ENCODE data around the gene CATSPER4.

CATSPER4 gene

GRCh38 chr1:26190373-26190987 is at the start of gene CATSPER4:
Gene CATSPER4, plus strand, starts transcription at chr1:26190602. Its CDS starts 26 bp downstream, at chr1:26190628.
- Histone ChIP-seq H3K4me2 (no peak within 1 kb of the TSS), H3K27me3 (ENCODE audit: insufficient read depth, low read depth) (no peaks in the 10 kb centered on the region), H3K4me3 (IDR thresholded peaks at IDR 0.05; ENCODE audit: insufficient read depth, low read depth, low read length) (no peak within 1 kb of the TSS), H3K4me1 (ENCODE audit: low read depth, poor library complexity, severe bottlenecking) (no peaks in the 10 kb centered on the region), H3K79me2 (ENCODE audit: insufficient read depth, low read depth) (no peaks in the 10 kb centered on the region), H3K27ac (no peak within 1 kb of the TSS), H3K9ac (no peak within 1 kb of the TSS), H3K36me3 (ENCODE audit: insufficient read depth) (no peaks in the 10 kb centered on the region), H2AFZ (ENCODE audit: low read depth) (no peak within 1 kb of the TSS), H4K20me1 (ENCODE audit: insufficient read depth) (no peaks in the 10 kb centered on the region)
- TF ChIP-seq, protein P1, sequence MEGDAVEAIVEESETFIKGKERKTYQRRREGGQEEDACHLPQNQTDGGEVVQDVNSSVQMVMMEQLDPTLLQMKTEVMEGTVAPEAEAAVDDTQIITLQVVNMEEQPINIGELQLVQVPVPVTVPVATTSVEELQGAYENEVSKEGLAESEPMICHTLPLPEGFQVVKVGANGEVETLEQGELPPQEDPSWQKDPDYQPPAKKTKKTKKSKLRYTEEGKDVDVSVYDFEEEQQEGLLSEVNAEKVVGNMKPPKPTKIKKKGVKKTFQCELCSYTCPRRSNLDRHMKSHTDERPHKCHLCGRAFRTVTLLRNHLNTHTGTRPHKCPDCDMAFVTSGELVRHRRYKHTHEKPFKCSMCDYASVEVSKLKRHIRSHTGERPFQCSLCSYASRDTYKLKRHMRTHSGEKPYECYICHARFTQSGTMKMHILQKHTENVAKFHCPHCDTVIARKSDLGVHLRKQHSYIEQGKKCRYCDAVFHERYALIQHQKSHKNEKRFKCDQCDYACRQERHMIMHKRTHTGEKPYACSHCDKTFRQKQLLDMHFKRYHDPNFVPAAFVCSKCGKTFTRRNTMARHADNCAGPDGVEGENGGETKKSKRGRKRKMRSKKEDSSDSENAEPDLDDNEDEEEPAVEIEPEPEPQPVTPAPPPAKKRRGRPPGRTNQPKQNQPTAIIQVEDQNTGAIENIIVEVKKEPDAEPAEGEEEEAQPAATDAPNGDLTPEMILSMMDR (conservative IDR thresholded peaks at IDR 0.05; ENCODE audit: low read depth, low read length), result no peak

GRCh38 chr1:26142159-26142558 is 48.2 kb upstream of the CATSPER4 start:
- Histone ChIP-seq H3K4me3 (IDR thresholded peaks at IDR 0.05; ENCODE audit: insufficient read depth, low read depth, low read length) (no peak overlapping the region), H3K9ac (no peak overlapping the region), H3K27me3 (ENCODE audit: insufficient read depth, low read depth) (no peaks in the 10 kb centered on the region), H4K20me1 (ENCODE audit: insufficient read depth) (no peaks in the 10 kb centered on the region), H3K27ac (no peak overlapping the region), H3K36me3 (ENCODE audit: insufficient read depth) (no peaks in the 10 kb centered on the region), H3K4me1 (ENCODE audit: low read depth, poor library complexity, severe bottlenecking) (no peaks in the 10 kb centered on the region), H2AFZ (ENCODE audit: low read depth) (no peak overlapping the region), H3K4me2 (no peak overlapping the region), H3K79me2 (ENCODE audit: insufficient read depth, low read depth) (no peaks in the 10 kb centered on the region)
- TF ChIP-seq, protein P1 (conservative IDR thresholded peaks at IDR 0.05; ENCODE audit: low read depth, low read length), result no peak

GRCh38 chr1:26145041-26145959 is 45.1 kb upstream of the CATSPER4 start:
- H3K9ac ChIP-seq, result no peak overlapping the region
- H3K4me2 ChIP-seq, result peak overlapping the region; percentile 27; the same call in 1 of the 2 replicates
- TF ChIP-seq, protein P1 (conservative IDR thresholded peaks at IDR 0.05; ENCODE audit: low read depth, low read length), result peak; percentile 80
- no peaks in the 10 kb centered on the region for H4K20me1 ChIP-seq (ENCODE audit: insufficient read depth)
- H3K27me3 ChIP-seq (ENCODE audit: insufficient read depth, low read depth), result no peaks in the 10 kb centered on the region
- no peak overlapping the region for H3K27ac ChIP-seq
- H3K4me1 ChIP-seq (ENCODE audit: low read depth, poor library complexity, severe bottlenecking), result no peaks in the 10 kb centered on the region
- 0 out of 2 replicates have a peak overlapping the region, but pooled peaks have one; percentile 16 for H2AFZ ChIP-seq (ENCODE audit: low read depth)
- no peak overlapping the region for H3K4me3 ChIP-seq (IDR thresholded peaks at IDR 0.05; ENCODE audit: insufficient read depth, low read depth, low read length)
- H3K36me3 ChIP-seq (ENCODE audit: insufficient read depth), result no peaks in the 10 kb centered on the region
- no peaks in the 10 kb centered on the region for H3K79me2 ChIP-seq (ENCODE audit: insufficient read depth, low read depth)

DNA sequence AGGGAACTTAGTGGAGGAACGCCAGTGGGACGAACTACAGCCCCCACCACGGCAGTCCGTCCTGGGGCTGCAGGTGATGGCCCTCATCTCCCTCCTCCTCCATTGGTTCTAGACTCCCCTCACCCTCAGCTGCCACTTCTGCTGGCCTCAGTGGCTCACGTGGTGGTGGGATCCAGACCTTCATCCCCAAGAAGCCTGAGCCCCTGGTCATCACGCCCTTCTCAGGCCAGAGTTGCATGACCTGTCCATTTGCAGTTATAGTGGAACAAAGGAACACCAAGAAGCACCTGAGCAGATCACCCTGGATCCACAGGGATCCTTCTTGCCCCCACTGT is 44.5 kb upstream of the CATSPER4 start:
- no peak overlapping the region for H3K4me2 ChIP-seq
- no peaks in the 10 kb centered on the region for H4K20me1 ChIP-seq (ENCODE audit: insufficient read depth)
- no peaks in the 10 kb centered on the region for H3K4me1 ChIP-seq (ENCODE audit: low read depth, poor library complexity, severe bottlenecking)
- H3K79me2 ChIP-seq (ENCODE audit: insufficient read depth, low read depth), result no peaks in the 10 kb centered on the region
- TF ChIP-seq, protein P1 (conservative IDR thresholded peaks at IDR 0.05; ENCODE audit: low read depth, low read length), result no peak
- H3K27ac ChIP-seq, result no peak overlapping the region
- no peak overlapping the region for H2AFZ ChIP-seq (ENCODE audit: low read depth)
- H3K27me3 ChIP-seq (ENCODE audit: insufficient read depth, low read depth), result no peaks in the 10 kb centered on the region
- H3K36me3 ChIP-seq (ENCODE audit: insufficient read depth), result no peaks in the 10 kb centered on the region
- no peak overlapping the region for H3K9ac ChIP-seq
- no peak overlapping the region for H3K4me3 ChIP-seq (IDR thresholded peaks at IDR 0.05; ENCODE audit: insufficient read depth, low read depth, low read length)

Data from KMS-11 (cell line).